GM10248 (cell line): Measurements from ENCODE around the gene RNF32.

Experiments used
- CTCF ChIA-PET: fragments of 300-600 bp; sonication (Branson Sonifier 250); formaldehyde crosslinking; extraction: SDS; loops from one replicate; lab custom pipeline; 2021; ENCODE audit warnings: antibody characterized with exemption; lab: Yijun Ruan, JAX
- POLR2A ChIA-PET: fragments of 350-650 bp; sonication (Branson Sonifier 250); formaldehyde crosslinking; extraction: SDS; loops from one replicate; lab custom pipeline; 2020; ENCODE audit warnings: antibody characterized with exemption; lab: Yijun Ruan, JAX
- DNase-seq: peaks from one replicate; pipeline ENCODE4 v3.0.0; 2012; ENCODE audit errors: extremely low spot score
- CTCF ChIP-seq: IDR thresholded peaks from 2 replicates; pipeline ENCODE4 v1.5.1; 2012; ENCODE audit warnings: mild to moderate bottlenecking, low read depth; ENCODE audit errors: extremely low read depth, missing control alignments, control extremely low read depth

The RNF32 gene

GRCh38 chr7:156666368-156667109, 26.0 kb downstream of the RNF32 start:
- DNase-seq = no peak
- POLR2A ChIA-PET = no interaction called here
- TF ChIP-seq CTCF = no peak
- CTCF ChIA-PET = interaction anchor here (1.6 kb wide), 1 partner anchor 20 kb away, joined by 3 read pairs; no protein-coding TSS in a partner anchor

GRCh38 chr7:156667110-156667426, 26.5 kb downstream of the RNF32 start:
- CTCF ChIA-PET = interaction anchor here (1.6 kb wide), 1 partner anchor 21 kb away, joined by 3 read pairs; no protein-coding TSS in a partner anchor
- no peak for TF ChIP-seq CTCF
- POLR2A ChIA-PET = no interaction called here
- no peak for DNase-seq

GRCh38 chr7:156668130-156668741, 27.7 kb downstream of the RNF32 start:
- ChIA-PET CTCF (interaction anchor here (1.0 to 1.6 kb wide), 2 partner anchors 14 to 22 kb away, joined by 3 read pairs; no protein-coding TSS in a partner anchor), POLR2A (no interaction called here)
- TF ChIP-seq CTCF = no peak
- DNase-seq = no peak

GRCh38 chr7:156669035-156669828, 28.7 kb downstream of the RNF32 start:
- TF ChIP-seq CTCF = no peak
- CTCF ChIA-PET = no interaction called here
- POLR2A ChIA-PET = no interaction called here
- DNase-seq = no peak

- TF ChIP-seq CTCF = no peak
- ChIA-PET POLR2A (no interaction called here), CTCF (interaction anchor here (1.2 to 1.6 kb wide), 2 partner anchors 9 to 12 kb away, joined by 3 read pairs; no protein-coding TSS in a partner anchor)
- DNase-seq = no peak
These were observed 32.9 kb downstream of the RNF32 start for GRCh38 chr7:156673454-156673853.

GRCh38 chr7:156673902-156674301, 33.3 kb downstream of the RNF32 start:
- DNase-seq = no peak
- ChIA-PET POLR2A (no interaction called here), CTCF (interaction anchor here (1.2 kb wide), 1 partner anchor 9 kb away, joined by 3 read pairs; no protein-coding TSS in a partner anchor)
- TF ChIP-seq CTCF = no peak
